Measurements from ENCODE around the gene ZNF587. TPM values are rescaled to one million over a fixed set of nuclear protein-coding genes. Genes with fewer than 3 reads are reported as not detected.

The ZNF587 gene
- total and polyA plus RNA-seq, 2 of the 8 experiments (the other 6 are each of a cell fraction or from before 2014, with no cell fraction given), result 18.1 to 42.1 TPM

DNA sequence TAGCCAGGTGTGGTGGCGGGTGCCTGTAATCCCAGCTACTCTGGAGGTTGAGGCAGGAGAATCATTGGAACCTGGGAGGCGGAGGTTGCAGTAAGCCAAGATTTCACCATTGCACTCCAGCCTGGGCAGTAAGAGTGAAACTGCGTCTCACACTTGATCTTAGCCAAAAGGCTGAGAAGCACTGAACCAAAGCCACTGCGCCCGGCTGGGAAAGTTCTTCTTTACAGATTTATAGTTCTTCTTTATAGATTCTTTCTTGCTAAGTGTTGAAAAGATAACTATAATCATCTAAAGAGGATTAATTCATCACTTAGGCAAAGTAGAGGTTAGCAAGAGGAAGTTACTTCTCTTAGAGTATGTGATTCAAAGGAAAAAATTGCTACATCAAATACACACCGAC lies 55.6 kb downstream of the ZNF587 start:
- no peak overlapping the region for H2BK12ac ChIP-seq (ENCODE audit: low read depth, low read length)
- H3K18ac ChIP-seq (ENCODE audit: extremely low read depth, low read length), result no peak overlapping the region
- H3K9ac ChIP-seq (replicated peaks in 1 of 4; ENCODE audit: extremely low read depth in 1 of 4, low read depth in 3 of 4, low read length in 3 of 4), result no peak overlapping the region
- H3K27me3 ChIP-seq (replicated peaks in 1 of 4; ENCODE audit: control insufficient read depth in 3 of 4, extremely low read depth in 1 of 4, insufficient read depth in 3 of 4, low read length in 3 of 4), result no peaks in the 10 kb centered on the region
- no peaks in the 10 kb centered on the region for H3K4me1 ChIP-seq (replicated peaks in 1 of 4; ENCODE audit: control insufficient read depth in 3 of 4, insufficient read depth in 4 of 4, low read length in 3 of 4)
- FAIRE-seq, result no peak
- no peak overlapping the region for H3K4me3 ChIP-seq (ENCODE audit: extremely low read depth in 1 of 4, insufficient read depth in 2 of 4, low read depth in 3 of 4, low read length in 4 of 4)
- no peak overlapping the region for H2AFZ ChIP-seq (ENCODE audit: low read length)
- H3K14ac ChIP-seq (ENCODE audit: insufficient read length), result no peak overlapping the region
- H3K23ac ChIP-seq (ENCODE audit: insufficient read length), result no peak overlapping the region
- no peak overlapping the region for H3K4me2 ChIP-seq (ENCODE audit: insufficient read depth in 1 of 2, low read depth in 2 of 2, low read length in 2 of 2)
- H3K79me2 ChIP-seq (ENCODE audit: control insufficient read depth in 1 of 2, insufficient read depth in 2 of 2, low read length in 2 of 2), result no peaks in the 10 kb centered on the region; a peak in 1 of 4 replicates
- no peak overlapping the region for H4K5ac ChIP-seq (ENCODE audit: insufficient read length, low read depth, low read length)
- no peaks in the 10 kb centered on the region for H3K9me3 ChIP-seq (ENCODE audit: insufficient read depth in 2 of 2, low read depth in 1 of 2, low read length in 1 of 2)
- H3K56ac ChIP-seq (replicated peaks; ENCODE audit: insufficient read length, low read depth, low read length), result no peak overlapping the region
- ChIA-PET POLR2A (ENCODE audit: partially characterized antibody) (interaction anchor here (1.2 to 4.3 kb wide), 3 partner anchors 10 to 91 kb away, joined by 4 to 28 read pairs (median 23); partner anchors contain the start of genes ZNF417 and ZNF814), CTCF (ENCODE audit: partially characterized antibody) (interaction anchor here (0.6 kb wide), 1 partner anchor 38 kb away, joined by 3 read pairs; no protein-coding TSS in a partner anchor)
- H3K36me3 ChIP-seq (ENCODE audit: control insufficient read depth in 2 of 4, insufficient read depth in 4 of 4, low read length in 3 of 4), result peaks cover 0 to 20% (median 10%) of the 10 kb centered on the region in 4 experiments; a peak in 6 of 8 replicates
- no peak overlapping the region for H2AK5ac ChIP-seq (ENCODE audit: low read depth, low read length)
- no peaks in the 10 kb centered on the region for H3K23me2 ChIP-seq (ENCODE audit: low read depth, low read length)
- DNase-seq (ENCODE audit: low read depth in 1 of 2, low spot score in 2 of 2), result no peak
- H4K20me1 ChIP-seq (replicated peaks in 1 of 2; ENCODE audit: control insufficient read depth in 1 of 2, insufficient read depth in 2 of 2, low read length in 2 of 2), result no peaks in the 10 kb centered on the region
- no peak overlapping the region for H2BK15ac ChIP-seq (ENCODE audit: low read length)
- no peaks in the 10 kb centered on the region for H3K79me1 ChIP-seq (ENCODE audit: low read depth, low read length)
- 89% methylated on average over 6 of the region's 6 CpGs; no CpG with 5 or more reads in 1 of the 2 experiments for WGBS, 2 experiments (ENCODE audit: extremely low coverage in 1 of 2, insufficient coverage in 1 of 2, insufficient read length in 1 of 2, insufficient replicate concordance in 2 of 2, low coverage in 1 of 2, low lambda C conversion rate in 2 of 2, missing lambda C conversion rate in 1 of 2)
- no peak overlapping the region for H2BK5ac ChIP-seq (ENCODE audit: low read depth, low read length)
- no peak overlapping the region for H3K27ac ChIP-seq (ENCODE audit: low read depth, low read length)
- no peak overlapping the region for H4K91ac ChIP-seq (replicated peaks; ENCODE audit: insufficient read length, low read length)
- no peak overlapping the region for H2BK120ac ChIP-seq (replicated peaks; ENCODE audit: low read depth, low read length)
- no peak overlapping the region for H3K4ac ChIP-seq (replicated peaks; ENCODE audit: insufficient read length, low read depth, low read length)
- H4K8ac ChIP-seq (ENCODE audit: extremely low read depth, insufficient read depth, low read length), result no peak overlapping the region
- H2BK20ac ChIP-seq (ENCODE audit: low read length), result no peak overlapping the region
- no peak for TF ChIP-seq GTF2F1 (IDR thresholded peaks at IDR 0.05; ENCODE audit: borderline replicate concordance, low read depth, low read length)
- no peak for TF ChIP-seq TAF1 (IDR thresholded peaks at IDR 0.05; ENCODE audit: low read depth, low read length)
- no peak for TF ChIP-seq CTBP2 (IDR thresholded peaks at IDR 0.05; ENCODE audit: borderline replicate concordance, insufficient read depth, insufficient read length, low read length)
- no peak for TF ChIP-seq YY1 (IDR thresholded peaks at IDR 0.05; ENCODE audit: low read depth, low read length)

Data from H1 (cell line).